ENCODE results near the gene PLCG1. TPM values are rescaled to one million over a fixed set of nuclear protein-coding genes. Genes with fewer than 3 reads are reported as not detected.

PLCG1 gene
- total RNA-seq, 1 experiment from 2014 or later: 45.6 TPM

DNA sequence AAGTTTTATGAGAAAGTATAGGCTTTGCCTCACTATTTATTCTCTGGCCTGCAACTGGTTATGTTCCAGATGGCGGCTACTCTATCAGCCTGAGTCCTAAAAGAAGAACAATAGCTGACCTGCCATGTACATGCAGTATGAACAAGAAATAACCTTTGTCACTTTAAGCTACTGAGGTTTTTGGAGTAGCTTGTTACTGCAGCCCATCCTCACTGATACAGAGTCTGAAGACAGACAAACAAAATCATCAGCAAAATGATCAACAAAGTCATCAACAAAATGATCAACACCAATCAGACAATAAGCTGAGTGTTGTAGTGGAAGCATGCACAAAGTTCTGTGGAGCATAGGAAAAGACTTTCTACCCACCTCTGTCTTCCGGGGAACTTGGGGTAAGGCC is 82.5 kb downstream of the PLCG1 start:
- H3K27ac ChIP-seq (ENCODE audit: low read depth, low read length): no peak overlapping the region
- POLR2A ChIA-PET: no interaction called here
- no peaks in the 10 kb centered on the region for H4K20me1 ChIP-seq (ENCODE audit: insufficient read depth)
- DNase-seq (ENCODE audit: low read depth, low spot score) (no peak), ATAC-seq (no peak)
- no TSS peak for BruUV-seq (replicated peaks)
- TF ChIP-seq SP1 (IDR thresholded peaks at IDR 0.05; ENCODE audit: low read depth): no peak
- no peaks in the 10 kb centered on the region for H3K9me2 ChIP-seq (ENCODE audit: insufficient read depth)
- no peak overlapping the region for H2AFZ ChIP-seq (ENCODE audit: low read depth, low read length, poor library complexity, severe bottlenecking)
- intact Hi-C loops (cut with micrococcal nuclease): no loop called here
- no peaks in the 10 kb centered on the region for H3K4me1 ChIP-seq (ENCODE audit: control insufficient read depth in 1 of 2, insufficient read depth in 2 of 2, low read length in 2 of 2)
- no peak overlapping the region for H3K9ac ChIP-seq (ENCODE audit: low read length)
- no peaks in the 10 kb centered on the region for H3K79me2 ChIP-seq (ENCODE audit: insufficient read depth, low read length)
- CTCF ChIA-PET: interaction anchor here (1.2 kb wide), 1 partner anchor 13 kb away, joined by 4 read pairs; no protein-coding TSS in a partner anchor
- H3K4me2 ChIP-seq (ENCODE audit: low read length): no peak overlapping the region
- RAD21 ChIA-PET (ENCODE audit: low non-redundant PET in 1 of 2, low total read pairs in 2 of 2, uncharacterized antibody in 2 of 2, unreplicated experiment in 2 of 2): no interaction called here
- no peaks in the 10 kb centered on the region for H3K36me3 ChIP-seq (ENCODE audit: control insufficient read depth in 1 of 2, insufficient read depth in 2 of 2, low read length in 2 of 2)
- no peak overlapping the region for H3K4me3 ChIP-seq (replicated peaks in 1 of 2; ENCODE audit: low read depth in 1 of 2, low read length in 2 of 2)
- H3K27me3 ChIP-seq (ENCODE audit: insufficient read depth, low read length): no peaks in the 10 kb centered on the region
- no peaks in the 10 kb centered on the region for H3K9me3 ChIP-seq (ENCODE audit: control insufficient read depth in 1 of 2, insufficient read depth in 1 of 2, low read depth in 1 of 2, low read length in 2 of 2)

DNA sequence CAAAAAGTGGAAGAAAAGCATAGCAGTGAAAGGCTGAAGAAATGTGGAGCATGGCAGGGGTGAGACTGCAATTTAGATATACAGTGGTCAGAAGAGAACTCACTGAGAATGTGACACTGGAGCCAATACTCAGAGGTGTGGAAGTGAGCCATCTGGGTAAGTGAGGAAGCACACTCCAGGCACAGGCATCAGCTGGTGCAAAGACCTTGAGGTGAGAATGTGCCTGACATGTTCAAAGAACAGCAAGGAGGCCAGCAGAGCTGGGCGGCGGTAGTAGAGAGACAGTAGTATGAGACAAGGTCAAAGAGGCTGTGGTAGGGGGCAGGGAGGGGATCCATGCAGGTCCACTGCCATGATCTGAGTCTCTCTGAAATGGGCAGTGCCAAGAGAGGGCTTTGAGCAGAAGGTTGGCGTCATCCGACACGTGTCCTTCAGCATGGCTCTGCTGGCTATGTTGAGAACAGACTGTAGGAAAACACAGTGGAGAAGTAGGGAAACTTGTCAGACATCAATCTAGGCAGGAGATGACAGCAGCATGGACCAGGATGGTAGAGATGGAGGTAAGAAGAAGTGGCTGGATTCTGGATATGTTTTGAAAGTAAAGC is 84.4 kb downstream of the PLCG1 start:
- ATAC-seq (no peak), DNase-seq (ENCODE audit: low read depth, low spot score) (no peak)
- Histone ChIP-seq H3K4me1 (ENCODE audit: control insufficient read depth in 1 of 2, insufficient read depth in 2 of 2, low read length in 2 of 2) (no peaks in the 10 kb centered on the region), H3K9ac (ENCODE audit: low read length) (no peak overlapping the region), H3K9me3 (ENCODE audit: control insufficient read depth in 1 of 2, insufficient read depth in 1 of 2, low read depth in 1 of 2, low read length in 2 of 2) (no peaks in the 10 kb centered on the region), H3K79me2 (ENCODE audit: insufficient read depth, low read length) (no peaks in the 10 kb centered on the region), H3K36me3 (ENCODE audit: control insufficient read depth in 1 of 2, insufficient read depth in 2 of 2, low read length in 2 of 2) (no peaks in the 10 kb centered on the region), H3K9me2 (ENCODE audit: insufficient read depth) (no peaks in the 10 kb centered on the region), H3K27me3 (ENCODE audit: insufficient read depth, low read length) (no peaks in the 10 kb centered on the region), H3K4me2 (ENCODE audit: low read length) (no peak overlapping the region), H3K4me3 (replicated peaks in 1 of 2; ENCODE audit: low read depth in 1 of 2, low read length in 2 of 2) (no peak overlapping the region), H2AFZ (ENCODE audit: low read depth, low read length, poor library complexity, severe bottlenecking) (no peak overlapping the region), H3K27ac (ENCODE audit: low read depth, low read length) (no peak overlapping the region), H4K20me1 (ENCODE audit: insufficient read depth) (no peaks in the 10 kb centered on the region)
- POLR2A ChIA-PET: no interaction called here
- no TSS peak for BruUV-seq (replicated peaks)
- CTCF ChIA-PET: no interaction called here
- intact Hi-C loops (cut with micrococcal nuclease): no loop called here
- RAD21 ChIA-PET (ENCODE audit: low non-redundant PET in 1 of 2, low total read pairs in 2 of 2, uncharacterized antibody in 2 of 2, unreplicated experiment in 2 of 2): no interaction called here
- TF ChIP-seq ZFX (IDR thresholded peaks at IDR 0.05) (no peak), EZH2phosphoT487 (IDR thresholded peaks at IDR 0.05; ENCODE audit: borderline replicate concordance) (no peak), CEBPB (IDR thresholded peaks at IDR 0.05; ENCODE audit: low read depth) (no peak), TCF7L2 (IDR thresholded peaks at IDR 0.05; ENCODE audit: borderline replicate concordance, extremely low read depth, insufficient read depth, insufficient read length) (no peak), SRF (IDR thresholded peaks at IDR 0.05; ENCODE audit: low read depth) (no peak), EGR1 (IDR thresholded peaks at IDR 0.05; ENCODE audit: low read depth) (no peak), POLR2A (IDR thresholded peaks at IDR 0.05; ENCODE audit: borderline replicate concordance, extremely low read depth, insufficient read depth, insufficient read length) (no peak), SIN3A (IDR thresholded peaks at IDR 0.05; ENCODE audit: low read depth) (no peak), RAD21 (IDR thresholded peaks at IDR 0.05; ENCODE audit: low read depth) (no peak), FOSL1 (IDR thresholded peaks at IDR 0.05; ENCODE audit: low read depth) (no peak)
- TF ChIP-seq, protein P1, sequence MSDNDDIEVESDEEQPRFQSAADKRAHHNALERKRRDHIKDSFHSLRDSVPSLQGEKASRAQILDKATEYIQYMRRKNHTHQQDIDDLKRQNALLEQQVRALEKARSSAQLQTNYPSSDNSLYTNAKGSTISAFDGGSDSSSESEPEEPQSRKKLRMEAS (IDR thresholded peaks at IDR 0.05): no peak
- TF ChIP-seq, protein P2, sequence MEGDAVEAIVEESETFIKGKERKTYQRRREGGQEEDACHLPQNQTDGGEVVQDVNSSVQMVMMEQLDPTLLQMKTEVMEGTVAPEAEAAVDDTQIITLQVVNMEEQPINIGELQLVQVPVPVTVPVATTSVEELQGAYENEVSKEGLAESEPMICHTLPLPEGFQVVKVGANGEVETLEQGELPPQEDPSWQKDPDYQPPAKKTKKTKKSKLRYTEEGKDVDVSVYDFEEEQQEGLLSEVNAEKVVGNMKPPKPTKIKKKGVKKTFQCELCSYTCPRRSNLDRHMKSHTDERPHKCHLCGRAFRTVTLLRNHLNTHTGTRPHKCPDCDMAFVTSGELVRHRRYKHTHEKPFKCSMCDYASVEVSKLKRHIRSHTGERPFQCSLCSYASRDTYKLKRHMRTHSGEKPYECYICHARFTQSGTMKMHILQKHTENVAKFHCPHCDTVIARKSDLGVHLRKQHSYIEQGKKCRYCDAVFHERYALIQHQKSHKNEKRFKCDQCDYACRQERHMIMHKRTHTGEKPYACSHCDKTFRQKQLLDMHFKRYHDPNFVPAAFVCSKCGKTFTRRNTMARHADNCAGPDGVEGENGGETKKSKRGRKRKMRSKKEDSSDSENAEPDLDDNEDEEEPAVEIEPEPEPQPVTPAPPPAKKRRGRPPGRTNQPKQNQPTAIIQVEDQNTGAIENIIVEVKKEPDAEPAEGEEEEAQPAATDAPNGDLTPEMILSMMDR (IDR thresholded peaks at IDR 0.05 in 2 of 3, conservative IDR thresholded peaks at IDR 0.05 in 1 of 3; ENCODE audit: borderline replicate concordance in 1 of 3, insufficient read depth in 1 of 3, low read depth in 2 of 3, low read length in 2 of 3): no peak
- TF ChIP-seq, protein P3, sequence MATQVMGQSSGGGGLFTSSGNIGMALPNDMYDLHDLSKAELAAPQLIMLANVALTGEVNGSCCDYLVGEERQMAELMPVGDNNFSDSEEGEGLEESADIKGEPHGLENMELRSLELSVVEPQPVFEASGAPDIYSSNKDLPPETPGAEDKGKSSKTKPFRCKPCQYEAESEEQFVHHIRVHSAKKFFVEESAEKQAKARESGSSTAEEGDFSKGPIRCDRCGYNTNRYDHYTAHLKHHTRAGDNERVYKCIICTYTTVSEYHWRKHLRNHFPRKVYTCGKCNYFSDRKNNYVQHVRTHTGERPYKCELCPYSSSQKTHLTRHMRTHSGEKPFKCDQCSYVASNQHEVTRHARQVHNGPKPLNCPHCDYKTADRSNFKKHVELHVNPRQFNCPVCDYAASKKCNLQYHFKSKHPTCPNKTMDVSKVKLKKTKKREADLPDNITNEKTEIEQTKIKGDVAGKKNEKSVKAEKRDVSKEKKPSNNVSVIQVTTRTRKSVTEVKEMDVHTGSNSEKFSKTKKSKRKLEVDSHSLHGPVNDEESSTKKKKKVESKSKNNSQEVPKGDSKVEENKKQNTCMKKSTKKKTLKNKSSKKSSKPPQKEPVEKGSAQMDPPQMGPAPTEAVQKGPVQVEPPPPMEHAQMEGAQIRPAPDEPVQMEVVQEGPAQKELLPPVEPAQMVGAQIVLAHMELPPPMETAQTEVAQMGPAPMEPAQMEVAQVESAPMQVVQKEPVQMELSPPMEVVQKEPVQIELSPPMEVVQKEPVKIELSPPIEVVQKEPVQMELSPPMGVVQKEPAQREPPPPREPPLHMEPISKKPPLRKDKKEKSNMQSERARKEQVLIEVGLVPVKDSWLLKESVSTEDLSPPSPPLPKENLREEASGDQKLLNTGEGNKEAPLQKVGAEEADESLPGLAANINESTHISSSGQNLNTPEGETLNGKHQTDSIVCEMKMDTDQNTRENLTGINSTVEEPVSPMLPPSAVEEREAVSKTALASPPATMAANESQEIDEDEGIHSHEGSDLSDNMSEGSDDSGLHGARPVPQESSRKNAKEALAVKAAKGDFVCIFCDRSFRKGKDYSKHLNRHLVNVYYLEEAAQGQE (IDR thresholded peaks at IDR 0.05; ENCODE audit: low read depth): no peak
